ENCODE results near the gene FBH1.
"Not testable (repeated sequence)": the region's sequence is repeated elsewhere in the genome, so short reads cannot be mapped to it uniquely, and the experiment has no call there.

FBH1 gene

DNA sequence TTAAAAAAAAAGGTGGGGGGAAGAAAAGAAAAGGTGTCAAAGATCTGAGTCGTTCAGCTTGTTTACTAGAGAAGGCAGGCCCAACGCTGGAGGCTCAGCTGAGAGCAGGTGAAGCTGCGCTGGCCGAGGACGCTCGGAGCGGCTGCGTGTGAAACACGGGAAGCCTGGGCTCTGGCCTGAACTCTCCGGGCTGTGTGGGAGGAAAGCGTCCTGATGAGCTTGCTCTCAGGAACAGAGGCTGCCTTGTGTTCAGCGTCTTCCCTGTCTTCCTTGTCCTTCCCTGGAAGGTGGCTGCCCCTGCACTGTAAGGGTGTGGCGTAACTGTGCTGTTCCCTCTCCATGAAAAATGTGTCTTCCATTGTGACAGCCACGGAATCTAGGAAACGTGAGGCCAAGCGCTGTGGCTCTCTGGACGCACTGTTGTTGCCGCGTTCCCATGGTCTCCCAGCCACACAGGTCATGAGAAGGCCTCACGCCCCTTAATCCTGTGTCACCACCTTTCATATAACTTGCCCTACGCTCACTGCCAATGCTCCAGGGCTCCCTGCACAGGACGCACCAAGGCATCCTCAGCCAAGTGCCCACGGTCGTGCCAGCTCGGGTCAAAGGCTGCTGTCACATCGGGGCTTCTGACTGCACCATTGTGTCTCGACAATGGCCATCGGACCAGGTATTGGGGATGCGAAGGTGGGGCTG is 71.5 kb downstream of the FBH1 start:
- no peak for DNase-seq

DNA sequence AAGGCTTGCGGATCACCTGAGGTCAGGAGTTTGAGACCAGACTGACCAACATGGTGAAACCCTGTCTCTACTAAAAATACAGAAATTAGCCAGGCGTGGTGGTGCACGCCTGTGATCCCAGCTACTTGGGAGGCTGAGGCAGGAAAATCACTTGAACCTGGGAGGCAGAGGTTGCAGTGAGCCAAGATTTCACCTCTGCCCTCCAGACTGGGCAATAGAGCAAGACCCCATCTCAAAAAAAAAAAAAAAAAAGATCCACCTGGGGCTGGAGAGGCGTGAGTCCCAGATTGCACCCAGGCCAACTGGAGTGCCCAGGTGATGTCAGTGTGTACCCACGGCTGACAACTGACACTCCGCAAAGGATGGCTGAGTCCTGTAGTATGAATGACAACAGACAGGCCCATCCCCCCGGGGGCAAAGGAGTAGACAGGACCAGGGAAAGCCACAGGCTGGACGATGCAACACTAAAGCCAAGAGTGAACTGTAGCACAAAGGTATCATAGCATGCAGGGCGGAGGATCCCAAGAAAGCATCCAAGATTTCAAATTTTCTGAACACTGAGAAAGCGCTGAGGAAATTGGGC is 72.4 kb downstream of the FBH1 start:
- not testable (repeated sequence) for DNase-seq

DNA sequence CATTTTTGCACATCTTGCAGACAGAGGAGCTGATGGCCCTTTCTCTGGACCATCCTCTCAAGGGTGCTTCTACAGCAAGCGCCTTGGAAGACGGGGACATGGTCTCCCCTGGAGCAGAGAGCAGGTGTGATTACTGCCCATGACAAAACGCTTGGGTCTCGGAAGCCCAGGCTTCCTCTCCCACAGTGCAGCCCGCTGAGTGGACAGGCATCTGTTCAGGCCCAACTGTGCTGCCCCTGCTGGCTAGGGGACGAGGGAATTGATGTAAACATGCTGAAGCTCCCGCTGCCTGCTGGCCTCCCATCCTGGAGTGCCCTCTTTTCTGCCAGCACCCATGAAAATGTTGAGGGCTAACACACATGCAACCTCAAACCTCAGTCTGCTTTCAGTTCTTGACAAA is 73.0 kb downstream of the FBH1 start:
- no peak for DNase-seq

DNA sequence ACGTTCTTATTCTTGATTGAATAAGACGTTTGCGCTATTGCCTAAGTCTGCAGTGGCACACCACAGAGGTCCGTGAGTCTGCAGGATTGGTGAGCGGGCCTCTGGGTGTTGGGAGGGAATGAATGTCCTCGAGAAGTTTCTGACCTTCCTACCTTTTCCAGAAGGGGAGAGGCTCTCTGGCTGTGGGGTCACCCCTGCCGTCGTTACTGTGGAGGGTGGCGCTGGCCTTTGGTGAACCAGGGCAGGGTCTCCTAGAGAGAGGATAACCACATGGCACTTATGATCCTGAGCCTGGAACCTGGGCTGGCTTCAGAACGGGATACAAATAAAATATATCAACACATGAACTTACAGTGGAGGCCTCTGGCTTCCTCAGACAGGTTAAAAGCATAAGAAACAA is 73.5 kb downstream of the FBH1 start:
- DNase-seq: no peak

DNA sequence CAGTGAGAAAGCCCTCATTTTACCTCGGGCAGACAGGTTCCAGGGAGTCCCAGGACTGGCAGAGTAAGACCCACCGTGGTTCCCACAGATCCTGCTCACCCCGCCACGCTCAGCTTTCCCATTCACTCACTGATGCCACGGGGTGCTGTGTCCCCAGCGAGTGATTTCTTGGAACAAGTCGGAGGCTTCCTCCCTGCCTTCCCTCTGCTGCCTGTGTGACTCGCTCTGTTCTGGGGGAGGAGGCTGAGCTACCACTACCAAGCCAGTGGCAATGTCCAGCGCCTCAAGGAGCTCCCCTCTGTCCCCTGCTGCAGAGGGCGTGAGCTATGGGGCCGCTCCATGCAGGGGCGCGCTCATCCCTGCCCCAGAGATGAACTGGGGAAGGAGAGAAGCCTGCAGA is 74.7 kb downstream of the FBH1 start:
- DNase-seq: no peak

DNA sequence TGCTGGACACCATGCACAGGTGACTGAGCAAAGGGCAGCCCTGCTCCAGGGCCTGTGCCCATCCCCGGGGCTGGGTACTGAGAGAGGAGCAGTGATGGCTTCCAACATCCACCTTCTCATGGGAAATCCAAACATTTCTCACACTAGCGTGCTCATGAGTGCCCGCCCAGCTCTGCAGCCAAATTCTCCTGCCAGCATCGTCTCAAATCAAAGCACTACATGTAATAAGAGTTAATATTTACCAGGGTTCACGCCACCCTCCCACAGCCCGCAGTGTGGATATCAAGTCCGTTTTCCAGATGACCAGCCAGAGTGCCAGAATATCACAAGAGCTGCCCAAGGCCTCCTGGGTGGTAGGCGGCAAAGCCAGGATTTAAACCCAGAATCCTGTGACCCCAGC is 75.2 kb downstream of the FBH1 start:
- DNase-seq: no peak

DNA sequence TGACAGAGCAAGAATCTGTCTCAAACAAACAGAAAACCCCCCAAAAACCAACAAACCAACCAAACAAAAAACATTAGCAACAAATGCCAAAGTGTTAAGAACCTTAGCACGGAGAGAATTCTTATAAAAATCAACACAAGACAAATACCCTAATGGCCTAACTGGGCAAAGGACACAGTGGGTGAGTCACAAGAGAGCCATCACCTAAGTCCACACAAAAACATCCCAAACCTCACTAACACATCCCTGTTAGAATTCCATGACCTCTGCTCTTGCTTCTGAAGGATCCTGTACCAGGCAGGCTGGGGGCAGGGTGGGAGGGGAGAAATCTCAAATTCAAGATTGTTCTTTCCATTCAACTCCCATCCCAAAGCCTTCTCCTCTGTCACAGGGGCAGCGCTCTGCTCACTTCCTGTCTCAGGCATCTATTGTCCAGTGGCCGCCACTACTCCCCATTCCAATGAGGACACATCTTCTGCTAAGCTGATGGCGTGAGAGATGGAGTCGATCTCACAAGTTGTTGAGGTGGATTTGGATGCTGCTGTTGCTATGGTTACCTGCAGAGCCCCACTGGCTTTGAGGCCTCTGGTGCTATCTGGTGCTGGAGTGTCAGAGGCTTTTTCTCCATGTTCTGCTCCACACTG is 78.1 kb downstream of the FBH1 start:
- DNase-seq: no peak

DNA sequence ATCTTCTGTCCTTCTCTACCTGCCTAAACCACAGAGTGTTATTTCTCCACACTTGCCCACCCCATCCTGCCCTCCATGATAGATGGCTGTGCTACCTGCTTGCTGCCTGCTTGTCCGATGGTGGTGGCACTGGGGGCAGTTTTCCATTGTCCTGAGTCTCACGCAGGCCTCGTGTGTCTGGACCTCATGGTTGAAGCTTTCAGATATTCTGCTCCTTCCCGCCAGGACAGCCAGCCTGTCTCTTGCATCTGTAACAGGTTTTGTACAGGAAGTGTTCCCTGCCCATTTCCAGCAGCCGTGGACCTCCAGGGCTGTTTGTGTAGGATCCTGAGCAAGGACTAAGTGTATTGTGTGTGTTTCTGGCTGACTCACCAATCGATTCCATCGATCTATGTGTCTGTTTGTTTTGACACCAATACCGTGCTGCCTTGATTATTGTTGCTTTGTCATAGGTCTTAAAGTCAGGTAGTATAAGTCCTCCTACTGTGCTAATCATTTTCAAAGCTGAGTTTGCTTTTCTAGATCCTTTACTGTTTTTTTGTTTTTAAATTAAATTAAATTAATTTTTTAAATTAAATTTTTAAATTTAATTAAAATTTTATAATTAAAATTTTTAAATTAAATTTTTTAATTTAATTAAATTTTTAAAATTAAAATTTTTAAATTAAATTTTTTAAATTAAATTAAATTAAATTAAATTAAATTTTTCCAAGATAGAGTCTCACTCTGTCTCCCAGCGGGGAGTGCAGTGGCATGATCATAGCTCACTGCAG is 78.8 kb downstream of the FBH1 start:
- no peak for DNase-seq

DNA sequence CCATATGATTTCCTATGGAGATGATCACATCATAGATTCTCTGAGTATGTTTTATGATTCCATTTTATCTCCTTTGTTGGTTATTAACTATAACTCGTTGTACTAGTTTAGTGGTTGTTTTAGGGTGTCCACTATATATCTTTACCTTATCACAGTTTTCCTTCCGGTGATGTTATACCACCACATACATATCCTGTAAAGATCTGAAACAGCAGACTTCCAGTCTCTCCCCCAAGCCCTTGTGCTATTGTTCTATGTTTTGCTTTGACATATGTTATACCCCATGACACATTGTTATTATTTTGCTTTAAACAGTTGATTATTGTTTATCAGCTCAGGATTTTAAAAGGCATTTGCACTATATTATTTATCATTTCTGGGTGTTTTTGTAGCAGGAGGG is 80.0 kb downstream of the FBH1 start:
- DNase-seq: no peak

DNA sequence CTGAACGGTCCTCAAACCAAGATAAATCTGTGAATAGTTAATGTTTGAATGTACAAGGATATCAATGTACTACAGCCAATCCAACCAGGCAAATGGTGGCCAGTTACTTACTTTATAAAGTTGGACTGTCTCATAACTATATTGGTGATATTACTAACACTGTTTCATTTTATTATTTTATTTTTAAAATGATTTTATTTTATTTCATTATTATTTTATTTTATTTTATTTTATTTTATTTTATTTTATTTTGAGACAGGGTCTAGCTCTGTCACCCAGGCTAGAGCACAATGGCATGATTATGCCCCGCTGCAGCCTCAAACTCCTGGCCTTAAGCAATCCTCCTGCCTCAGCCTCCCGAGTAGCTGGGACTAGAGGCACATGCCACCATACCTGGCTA is 80.5 kb downstream of the FBH1 start:
- no peak for DNase-seq

DNA sequence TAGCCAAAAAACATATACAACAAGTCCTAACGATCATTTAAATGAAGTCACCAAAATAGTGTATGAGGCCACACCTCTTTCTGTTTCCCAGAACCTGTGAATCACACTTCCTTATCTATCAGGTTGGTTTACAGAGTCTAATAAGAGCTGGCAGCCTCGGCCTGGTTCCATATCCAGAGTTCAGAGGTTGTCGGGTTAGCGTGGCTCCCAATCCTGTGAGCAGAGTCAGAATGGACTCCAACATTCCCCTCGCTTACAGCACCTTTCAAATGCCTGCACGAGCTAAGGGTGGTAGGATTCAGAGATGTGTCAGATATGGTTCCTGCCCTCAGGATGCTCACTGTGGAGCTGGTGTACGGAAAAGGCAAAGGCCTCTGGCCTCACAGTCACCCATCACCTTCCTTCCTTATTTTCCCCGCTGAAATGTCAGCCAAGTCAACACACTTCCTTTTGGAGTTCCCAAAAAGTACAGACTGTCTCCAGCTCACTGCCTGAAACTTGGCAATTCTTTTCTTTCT is 81.3 kb downstream of the FBH1 start:
- no peak for DNase-seq

DNA sequence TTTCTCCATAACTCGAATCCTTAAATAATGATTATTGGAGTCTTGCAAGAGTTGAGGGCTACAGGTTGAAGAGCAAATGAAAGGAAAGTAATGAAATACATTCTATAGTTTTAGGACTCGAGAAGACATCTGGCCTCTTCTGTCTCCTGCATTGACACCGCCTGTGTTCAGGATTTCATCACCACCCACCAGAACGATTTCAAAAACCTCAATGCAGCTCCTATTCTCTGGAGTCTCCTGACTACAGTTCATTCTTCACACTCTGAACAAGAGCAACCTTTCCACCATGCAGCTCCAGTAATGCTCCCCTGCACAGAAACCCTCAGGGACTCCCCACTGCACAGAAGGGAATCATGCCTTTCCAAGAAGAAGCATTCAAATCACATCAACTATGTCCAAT is 81.8 kb downstream of the FBH1 start:
- DNase-seq: no peak

DNA sequence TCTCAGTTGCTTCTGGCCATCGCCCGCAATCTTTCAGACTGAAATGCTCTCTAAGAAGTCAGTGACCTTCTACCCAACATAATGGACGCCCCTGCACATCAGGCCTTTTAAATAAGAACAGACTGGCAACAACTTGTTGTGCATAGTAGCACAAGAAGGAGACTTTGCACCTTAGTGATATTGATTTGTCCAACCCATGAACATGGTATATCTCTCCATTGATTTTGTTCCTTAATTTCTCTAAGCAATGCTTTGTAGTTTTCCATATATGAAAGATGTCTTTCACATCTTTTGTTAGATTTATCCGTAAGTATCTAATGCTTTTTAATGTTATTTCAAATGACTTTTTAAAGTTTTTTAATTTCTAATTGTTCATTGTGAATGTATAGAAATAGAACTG is 83.0 kb downstream of the FBH1 start:
- no peak for DNase-seq

DNA sequence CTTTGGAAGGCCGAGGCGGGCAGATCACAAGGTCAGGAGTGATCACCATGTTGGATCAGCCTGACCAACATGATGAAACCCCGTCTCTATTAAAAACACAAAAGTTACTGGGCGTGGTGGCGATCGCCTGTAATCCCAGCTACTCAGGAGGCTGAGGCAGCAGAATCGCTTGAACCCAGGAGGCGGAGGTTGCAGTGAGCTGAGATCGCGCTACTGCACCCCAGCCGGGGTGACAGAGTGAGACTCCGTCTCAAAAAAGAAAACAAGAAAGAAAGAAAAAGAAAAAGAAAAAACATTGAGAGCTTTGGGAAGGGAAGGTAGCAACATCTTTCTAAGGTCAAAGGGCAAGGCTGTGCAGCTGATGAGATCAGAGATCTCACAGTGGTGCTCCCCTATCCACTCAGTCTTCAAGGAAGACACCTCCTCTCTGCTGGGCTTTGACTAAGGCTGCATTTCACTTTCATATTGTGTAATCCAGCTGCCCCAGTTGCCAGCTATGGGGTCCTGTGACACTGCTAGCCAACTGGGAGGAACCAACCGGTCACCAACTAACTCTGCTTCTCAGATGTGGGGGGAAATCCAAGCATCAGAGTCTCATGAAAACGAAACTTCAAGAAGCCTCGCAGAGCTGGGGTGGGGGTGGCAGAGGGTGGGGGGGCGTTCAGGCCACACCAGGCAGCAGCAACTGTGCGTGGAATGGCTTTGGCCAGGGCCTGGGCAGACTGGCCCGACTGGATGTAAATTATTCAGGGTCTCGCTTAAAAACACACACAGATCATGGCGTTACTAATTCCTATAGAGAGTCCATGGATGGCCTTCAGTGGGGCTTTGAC is 85.8 kb downstream of the FBH1 start:
- peak; percentile 34 for DNase-seq

DNA sequence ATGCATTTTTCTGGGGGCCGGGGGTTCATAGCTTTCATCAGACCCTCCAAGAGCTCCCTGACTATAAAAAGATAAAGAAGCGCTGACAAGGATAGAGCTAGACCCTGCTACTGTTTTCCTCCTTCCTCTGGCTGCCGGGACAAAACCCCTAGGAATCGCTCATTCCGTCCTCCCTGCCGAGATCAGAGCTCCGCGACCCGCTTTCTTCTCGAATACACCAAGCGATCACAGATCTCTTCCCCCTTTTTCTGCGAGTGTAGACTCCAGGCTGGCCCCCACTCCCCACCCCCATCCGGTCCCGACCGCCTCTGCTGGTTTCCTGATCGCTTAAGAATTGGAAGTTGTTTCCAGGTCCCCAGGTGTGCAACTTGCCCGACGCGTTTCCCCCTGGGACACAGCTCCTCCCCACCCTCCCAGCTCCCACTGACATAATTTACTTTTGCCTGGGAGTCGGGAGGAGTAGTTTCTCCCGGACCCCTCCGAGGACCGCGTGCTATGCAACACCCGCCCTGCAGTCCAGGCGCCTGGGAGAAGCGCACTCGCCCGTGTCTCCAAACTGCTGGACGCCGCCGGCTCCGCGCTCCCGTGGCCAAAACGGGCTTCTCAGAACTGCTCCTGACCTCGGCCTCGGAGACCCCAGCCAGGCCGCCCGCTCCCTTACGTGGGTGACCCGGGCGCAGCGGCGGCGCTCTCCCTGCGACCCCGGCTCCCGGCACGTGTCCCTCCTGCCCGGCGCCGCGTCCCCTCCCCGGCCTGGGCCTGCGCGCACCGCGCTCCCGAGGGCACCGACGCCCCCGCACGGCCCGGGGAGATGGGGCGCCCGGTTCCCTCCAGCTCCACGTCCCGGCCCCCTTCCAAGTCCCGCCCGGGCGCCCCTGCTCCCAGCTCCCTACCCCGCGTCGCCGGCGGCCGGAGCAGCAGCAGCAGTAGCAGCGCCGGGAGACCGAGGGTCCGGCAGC is 86.7 kb downstream of the FBH1 start:
- peak; percentile 28 for DNase-seq

DNA sequence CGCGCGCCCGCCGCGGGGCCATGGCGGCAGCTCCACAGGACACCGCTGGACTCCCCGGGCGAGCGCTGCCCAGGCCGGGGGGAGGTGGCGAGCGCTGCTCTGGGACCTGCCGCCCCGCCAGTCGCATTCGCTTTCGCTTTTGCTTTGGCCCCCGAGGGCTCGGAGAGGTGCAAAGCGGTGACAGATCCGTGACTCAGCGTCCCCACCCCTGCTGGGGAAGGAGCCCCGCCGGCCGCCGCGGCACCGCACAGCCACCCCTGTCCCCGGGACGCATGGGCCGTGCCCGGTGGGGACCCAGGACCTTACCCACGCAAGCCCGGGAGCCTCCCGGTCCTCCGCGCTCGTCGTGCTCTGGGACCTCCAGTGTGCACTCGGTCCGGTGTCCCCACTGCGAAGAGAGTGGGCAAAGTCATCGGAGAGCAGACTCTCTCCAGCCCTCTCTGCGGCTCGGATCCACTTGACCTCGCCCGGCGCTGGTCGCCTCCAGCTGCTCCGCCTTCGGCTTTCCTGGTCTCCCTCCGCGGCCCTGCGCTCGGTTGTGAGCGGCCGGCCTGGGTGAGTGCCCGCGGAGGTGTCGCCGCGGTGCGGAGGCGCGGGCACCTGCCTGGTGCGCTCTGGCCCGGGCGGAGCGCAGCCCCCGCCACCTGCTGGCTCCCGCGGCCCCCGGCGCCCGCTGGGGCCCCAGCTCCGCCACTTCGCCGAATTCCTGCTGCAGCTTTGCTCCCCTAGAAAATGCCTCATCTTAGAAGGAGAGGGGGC is 87.6 kb downstream of the FBH1 start, which contains the start of gene IL15RA:
TSS of gene IL15RA (minus strand) at position 73 of the 759 bp plus-strand sequence. CDS start at position 22, 51 bp downstream.
- peak; percentile 86 for DNase-seq

DNA sequence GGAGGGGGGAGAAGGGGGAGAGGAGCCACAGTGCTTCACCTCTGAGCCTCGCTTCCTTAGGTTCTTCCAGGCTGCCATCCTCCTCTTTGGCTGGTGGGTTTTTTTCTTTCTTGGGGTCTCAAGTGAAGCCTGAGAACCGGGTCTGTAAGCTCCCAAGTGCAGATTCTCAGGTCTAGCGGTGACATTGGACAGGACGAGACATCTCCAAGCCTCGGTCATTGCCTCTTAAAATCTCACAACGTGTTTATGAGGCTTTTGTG is 88.1 kb downstream of the FBH1 start:
- DNase-seq: no peak

DNA sequence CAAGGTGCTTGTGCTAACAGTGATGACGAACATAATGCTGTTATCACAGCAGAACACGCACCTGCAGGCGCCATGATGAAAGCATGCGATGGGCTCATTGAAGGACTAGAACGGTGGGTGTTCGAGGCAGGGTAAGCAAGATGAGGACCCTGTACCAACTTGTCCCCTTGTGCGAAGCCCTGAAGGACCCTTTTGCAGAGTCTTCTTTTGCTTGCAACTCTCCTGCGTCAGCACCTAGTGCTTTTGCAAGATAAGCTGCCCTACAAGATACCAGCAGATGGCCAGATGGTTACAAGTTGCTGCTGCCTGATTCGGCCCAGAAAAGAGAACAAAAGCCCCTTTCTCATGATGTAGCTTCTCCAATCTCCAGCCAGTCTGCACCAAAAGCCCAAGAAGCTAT is 91.5 kb downstream of the FBH1 start:
- no peak for DNase-seq

DNA sequence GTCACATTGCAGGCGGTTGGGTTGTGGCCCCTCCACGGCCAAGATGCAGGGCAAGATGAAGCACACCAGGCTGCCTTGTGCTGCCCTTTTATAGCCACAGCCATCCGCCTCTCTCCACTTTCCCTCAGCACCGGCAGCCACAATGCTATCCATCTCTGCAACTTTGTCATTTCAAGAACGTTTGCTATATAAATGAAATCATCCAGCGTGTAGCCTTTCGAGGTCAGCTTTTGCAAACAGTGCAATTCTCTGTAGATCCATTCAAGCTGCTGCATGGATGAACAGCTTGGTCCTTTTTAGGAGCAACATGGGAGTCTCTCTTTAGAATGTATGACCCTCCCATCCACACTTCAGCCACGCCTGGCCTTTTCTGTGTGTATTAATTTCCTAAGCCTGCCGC is 93.7 kb downstream of the FBH1 start:
- no peak for DNase-seq

DNA sequence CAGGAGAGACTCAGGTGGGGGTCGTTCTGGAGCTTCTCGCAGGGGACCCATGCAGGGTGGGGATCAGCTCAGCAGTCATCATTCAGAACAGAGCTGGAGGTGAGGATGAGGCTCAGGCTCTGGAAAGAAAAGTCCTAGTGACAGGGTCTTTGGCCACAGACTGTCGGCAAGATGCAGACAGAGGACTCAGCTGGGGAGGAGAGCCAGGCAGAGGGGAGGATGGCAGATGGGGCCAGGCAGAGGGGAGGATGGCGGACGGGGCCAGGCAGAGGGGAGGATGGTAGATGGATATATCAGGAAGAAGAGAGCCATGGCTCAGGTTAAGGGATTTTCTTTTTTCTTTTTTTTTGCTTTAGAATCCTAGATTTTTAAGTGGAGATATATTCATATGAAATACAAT is 95.0 kb downstream of the FBH1 start:
- DNase-seq: no peak

All from activated T-cell treated with anti-CD3 and anti-CD28 coated beads for 4 hours (primary cell).